Fibroblast of lung (primary cell): ENCODE data around the gene DGKE. TPM values are rescaled to one million over a fixed set of nuclear protein-coding genes. Genes with fewer than 3 reads are reported as not detected.

Source experiments
- DNase-seq, 2 donors: peaks; one replicate each; pipeline versions ENCODE4 v3.0.0 to v3.0.0-alpha.2; 2010; ENCODE audit warnings: low read depth in 2 of 2
- H2AFZ ChIP-seq: 2 replicates; pipeline ENCODE4 v1.5.1; 2012; ENCODE audit warnings: low read length, control low read depth, inconsistent platforms
- H3K27ac ChIP-seq: 2 replicates; pipeline ENCODE4 v1.5.1; 2011; ENCODE audit warnings: low read length, control low read depth; ENCODE audit not compliant: insufficient read depth
- H3K27me3 ChIP-seq: 2 replicates; pipeline ENCODE4 v1.5.1; 2011; ENCODE audit warnings: mild to moderate bottlenecking, low read length; ENCODE audit not compliant: control insufficient read depth, insufficient read depth
- H3K36me3 ChIP-seq: 2 replicates; pipeline ENCODE4 v1.5.1; 2011; ENCODE audit warnings: low read length; ENCODE audit not compliant: control insufficient read depth, insufficient read depth
- H3K4me1 ChIP-seq: 2 replicates; pipeline ENCODE4 v1.5.1; 2011; ENCODE audit warnings: low read length; ENCODE audit not compliant: control insufficient read depth, insufficient read depth; ENCODE audit errors: extremely low read depth
- H3K4me2 ChIP-seq: 2 replicates; pipeline ENCODE4 v1.5.1; 2011; ENCODE audit warnings: low read length, control low read depth; ENCODE audit not compliant: insufficient read depth; ENCODE audit errors: extremely low read depth
- H3K4me3 ChIP-seq, 4 experiments: fragments of 200-600 bp in 1 of 4; sonication (generic) in 1 of 4; replicated peaks in 1 of 4; 2 replicates each; pipeline ENCODE4 v1.5.1; 2011 to 2016; ENCODE audit warnings: low read length in 4 of 4, low read depth in 3 of 4, mild to moderate bottlenecking in 3 of 4, control low read depth in 2 of 4, inconsistent platforms in 1 of 4, mixed read lengths in 1 of 4; ENCODE audit not compliant: insufficient read depth in 1 of 4; ENCODE audit errors: control extremely low read depth in 1 of 4
- H3K79me2 ChIP-seq: 2 replicates; pipeline ENCODE4 v1.5.1; 2012; ENCODE audit warnings: mild to moderate bottlenecking, low read length, inconsistent platforms; ENCODE audit not compliant: control insufficient read depth, insufficient read depth
- H3K9ac ChIP-seq: 2 replicates; pipeline ENCODE4 v1.5.1; 2011; ENCODE audit warnings: mild to moderate bottlenecking, low read length, control low read depth; ENCODE audit not compliant: insufficient read depth
- H3K9me3 ChIP-seq: 2 replicates; pipeline ENCODE4 v1.5.1; 2012; ENCODE audit warnings: low read depth, low read length; ENCODE audit not compliant: control insufficient read depth, insufficient read depth
- H4K20me1 ChIP-seq: 2 replicates; pipeline ENCODE4 v1.5.1; 2011; ENCODE audit warnings: low read length; ENCODE audit not compliant: control insufficient read depth, insufficient read depth; ENCODE audit errors: extremely low read depth
- EZH2 ChIP-seq: IDR thresholded peaks from 2 replicates; pipeline ENCODE4 v1.5.1; 2012; ENCODE audit warnings: low read length, control low read depth, mild to moderate bottlenecking; ENCODE audit errors: missing control alignments
- polyA plus RNA-seq, 2 donors: library from polyadenylated mRNA; depleted of rRNA in 1 of 2; stranded (reverse) in 1 of 2; unstranded in 1 of 2; fragments of >200 nt; gene quantifications; 2 replicates each; pipeline ENCODE4 v1.2.1, GENCODE V29; 2011 to 2012; ENCODE audit warnings: missing spikeins in 1 of 2
- total RNA-seq: library from RNA; depleted of rRNA; stranded (reverse); fragments of >200 nt; gene quantifications from 2 replicates; pipeline ENCODE4 v1.2.1, GENCODE V29; 2014
- TF ChIP-seq, protein P1 (sequence below), 2 donors: IDR thresholded peaks in 1 of 2; conservative IDR thresholded peaks in 1 of 2; 1 replicate in 1 of 2; 2 replicates in 1 of 2; pipeline ENCODE4 v1.5.1; 2011 to 2012; ENCODE audit warnings: low read length in 2 of 2, control low read depth in 1 of 2, inconsistent platforms in 1 of 2, low read depth in 1 of 2, mild to moderate bottlenecking in 1 of 2

Gene DGKE
- total and polyA plus RNA-seq, 2 donors (not counting 1 experiment from before 2014, with no cell fraction given): 2.5 to 6.4 TPM

DNA sequence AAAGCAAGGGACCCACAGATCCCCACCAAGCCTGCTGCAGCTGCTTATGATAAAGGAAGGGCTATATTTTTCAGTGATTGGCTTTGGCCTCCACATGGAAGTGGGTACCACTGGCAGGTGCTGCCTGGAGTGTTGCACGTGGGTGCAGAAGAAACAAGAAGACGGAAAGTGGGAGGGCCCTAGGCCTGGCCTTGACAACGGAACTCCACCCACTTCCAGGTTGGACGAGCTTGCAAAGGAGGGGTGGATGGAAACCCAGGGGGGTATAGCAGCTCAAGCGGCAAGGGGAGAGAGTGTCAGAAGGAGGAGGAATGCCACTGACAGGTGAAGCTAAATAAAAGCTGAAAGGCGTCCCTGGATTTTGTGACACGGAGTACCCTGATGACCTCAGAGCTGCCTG lies 59.6 kb downstream of the DGKE start:
- no peak overlapping the region for H3K27ac ChIP-seq
- no peaks in the 10 kb centered on the region for H3K79me2 ChIP-seq
- no peak for DNase-seq
- no peak overlapping the region for H3K4me3 ChIP-seq
- no peaks in the 10 kb centered on the region for H3K4me1 ChIP-seq
- no peak overlapping the region for H2AFZ ChIP-seq
- H3K9ac ChIP-seq: no peak overlapping the region
- TF ChIP-seq, protein P1, sequence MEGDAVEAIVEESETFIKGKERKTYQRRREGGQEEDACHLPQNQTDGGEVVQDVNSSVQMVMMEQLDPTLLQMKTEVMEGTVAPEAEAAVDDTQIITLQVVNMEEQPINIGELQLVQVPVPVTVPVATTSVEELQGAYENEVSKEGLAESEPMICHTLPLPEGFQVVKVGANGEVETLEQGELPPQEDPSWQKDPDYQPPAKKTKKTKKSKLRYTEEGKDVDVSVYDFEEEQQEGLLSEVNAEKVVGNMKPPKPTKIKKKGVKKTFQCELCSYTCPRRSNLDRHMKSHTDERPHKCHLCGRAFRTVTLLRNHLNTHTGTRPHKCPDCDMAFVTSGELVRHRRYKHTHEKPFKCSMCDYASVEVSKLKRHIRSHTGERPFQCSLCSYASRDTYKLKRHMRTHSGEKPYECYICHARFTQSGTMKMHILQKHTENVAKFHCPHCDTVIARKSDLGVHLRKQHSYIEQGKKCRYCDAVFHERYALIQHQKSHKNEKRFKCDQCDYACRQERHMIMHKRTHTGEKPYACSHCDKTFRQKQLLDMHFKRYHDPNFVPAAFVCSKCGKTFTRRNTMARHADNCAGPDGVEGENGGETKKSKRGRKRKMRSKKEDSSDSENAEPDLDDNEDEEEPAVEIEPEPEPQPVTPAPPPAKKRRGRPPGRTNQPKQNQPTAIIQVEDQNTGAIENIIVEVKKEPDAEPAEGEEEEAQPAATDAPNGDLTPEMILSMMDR (conservative IDR thresholded peaks at IDR 0.05 in 1 of 2, IDR thresholded peaks at IDR 0.05 in 1 of 2; ENCODE audit: low read depth in 1 of 2, low read length in 2 of 2): no peak
- no peak for TF ChIP-seq EZH2
- no peaks in the 10 kb centered on the region for H3K27me3 ChIP-seq
- peaks cover 37% of the 10 kb centered on the region for H3K36me3 ChIP-seq
- no peaks in the 10 kb centered on the region for H3K9me3 ChIP-seq
- no peaks in the 10 kb centered on the region for H4K20me1 ChIP-seq
- no peak overlapping the region for H3K4me2 ChIP-seq

DNA sequence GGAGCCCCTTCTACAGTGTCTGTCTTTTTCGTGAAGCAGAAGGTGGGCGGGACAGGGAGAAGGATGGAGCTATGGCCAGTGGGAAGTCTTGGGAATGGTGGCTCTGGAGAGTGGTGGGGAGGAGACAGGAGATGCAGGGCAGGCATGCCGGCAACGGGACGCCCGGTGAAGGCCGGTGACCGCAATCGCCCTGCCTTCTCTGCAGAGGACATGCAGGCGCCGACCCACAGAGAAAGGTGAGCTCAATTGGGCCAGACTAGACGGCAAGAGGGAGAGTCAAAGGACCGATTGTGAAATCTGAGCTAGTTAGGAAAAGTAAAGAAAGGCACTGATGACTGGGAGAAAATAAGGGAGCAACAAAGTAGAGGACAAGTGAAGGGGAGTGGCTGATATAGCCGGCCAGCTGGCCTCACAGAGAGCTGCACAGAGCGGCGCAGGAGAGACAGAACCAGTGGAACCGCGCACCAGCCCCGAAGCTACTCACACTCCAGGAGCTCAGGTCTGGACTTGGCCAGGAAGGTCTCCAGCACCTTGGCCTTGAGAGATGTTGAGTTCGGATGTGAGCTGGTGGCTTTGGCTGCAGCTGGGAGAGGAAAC lies 61.0 kb downstream of the DGKE start:
- H3K79me2 ChIP-seq: no peaks in the 10 kb centered on the region
- H3K9me3 ChIP-seq: no peaks in the 10 kb centered on the region
- no peaks in the 10 kb centered on the region for H3K27me3 ChIP-seq
- no peak overlapping the region for H3K9ac ChIP-seq
- H2AFZ ChIP-seq: no peak overlapping the region
- no peaks in the 10 kb centered on the region for H3K4me1 ChIP-seq
- H4K20me1 ChIP-seq: no peaks in the 10 kb centered on the region
- DNase-seq: no peak
- H3K4me2 ChIP-seq: no peak overlapping the region
- peaks cover 44% of the 10 kb centered on the region for H3K36me3 ChIP-seq
- TF ChIP-seq EZH2: no peak
- TF ChIP-seq, protein P1 (conservative IDR thresholded peaks at IDR 0.05 in 1 of 2, IDR thresholded peaks at IDR 0.05 in 1 of 2; ENCODE audit: low read depth in 1 of 2, low read length in 2 of 2): no peak
- H3K4me3 ChIP-seq: no peak overlapping the region
- H3K27ac ChIP-seq: no peak overlapping the region

DNA sequence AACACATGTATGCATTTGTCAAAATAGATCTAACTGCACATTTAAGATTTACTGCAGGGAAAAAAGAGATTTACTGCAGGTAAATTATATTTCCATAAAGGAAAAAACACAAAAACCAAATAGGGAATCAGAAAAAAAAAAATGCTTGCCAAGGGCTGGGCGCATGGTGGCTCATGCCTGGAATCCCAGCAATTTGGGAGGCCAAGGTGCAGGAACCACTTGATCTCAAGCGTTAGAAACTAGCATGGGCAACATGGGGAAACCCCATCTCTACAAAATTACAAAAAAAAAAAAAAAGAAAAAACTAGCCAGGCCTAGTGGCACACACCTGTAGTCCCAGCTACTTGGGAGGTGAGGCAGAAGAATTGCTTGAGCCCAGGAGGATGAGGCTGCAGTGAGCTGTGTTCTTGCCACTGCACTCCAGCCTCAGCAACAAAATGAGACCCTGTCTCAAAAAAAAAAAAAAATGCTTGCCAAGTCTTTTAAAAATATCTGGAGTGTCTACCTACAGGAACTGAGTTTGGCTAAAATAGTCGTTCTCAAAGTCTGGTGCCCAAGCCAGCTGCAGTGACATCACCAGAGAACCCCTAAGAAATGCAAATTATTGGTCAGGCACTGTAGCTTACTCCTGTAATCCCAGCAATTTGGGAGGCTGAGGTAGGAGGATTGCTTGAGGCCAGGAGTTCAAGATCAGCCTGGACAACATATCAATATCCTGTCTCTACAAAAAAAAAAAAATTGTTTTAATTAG lies 62.4 kb downstream of the DGKE start:
- H3K4me3 ChIP-seq: no peak overlapping the region
- H3K36me3 ChIP-seq: peaks cover 44% of the 10 kb centered on the region

More for the DNA sequence above, 62.4 kb downstream of the DGKE start:
- H3K4me2 ChIP-seq: no peak overlapping the region
- no peak overlapping the region for H3K27ac ChIP-seq
- no peaks in the 10 kb centered on the region for H3K9me3 ChIP-seq
- no peaks in the 10 kb centered on the region for H3K4me1 ChIP-seq
- no peak for DNase-seq
- H2AFZ ChIP-seq: no peak overlapping the region
- TF ChIP-seq, protein P1 (conservative IDR thresholded peaks at IDR 0.05 in 1 of 2, IDR thresholded peaks at IDR 0.05 in 1 of 2; ENCODE audit: low read depth in 1 of 2, low read length in 2 of 2): no peak
- TF ChIP-seq EZH2: no peak
- H3K27me3 ChIP-seq: no peaks in the 10 kb centered on the region
- H4K20me1 ChIP-seq: no peaks in the 10 kb centered on the region
- no peak overlapping the region for H3K9ac ChIP-seq
- H3K79me2 ChIP-seq: no peaks in the 10 kb centered on the region
